GM12801 (cell line): Measurements from ENCODE around the gene SLC25A18.

ENCODE experiments used
- CTCF ChIP-seq: IDR thresholded peaks from one replicate; pipeline ENCODE4 v1.5.1; 2011; ENCODE audit warnings: control low read depth; ENCODE audit not compliant: insufficient read length; ENCODE audit errors: extremely low read depth

Gene SLC25A18

DNA sequence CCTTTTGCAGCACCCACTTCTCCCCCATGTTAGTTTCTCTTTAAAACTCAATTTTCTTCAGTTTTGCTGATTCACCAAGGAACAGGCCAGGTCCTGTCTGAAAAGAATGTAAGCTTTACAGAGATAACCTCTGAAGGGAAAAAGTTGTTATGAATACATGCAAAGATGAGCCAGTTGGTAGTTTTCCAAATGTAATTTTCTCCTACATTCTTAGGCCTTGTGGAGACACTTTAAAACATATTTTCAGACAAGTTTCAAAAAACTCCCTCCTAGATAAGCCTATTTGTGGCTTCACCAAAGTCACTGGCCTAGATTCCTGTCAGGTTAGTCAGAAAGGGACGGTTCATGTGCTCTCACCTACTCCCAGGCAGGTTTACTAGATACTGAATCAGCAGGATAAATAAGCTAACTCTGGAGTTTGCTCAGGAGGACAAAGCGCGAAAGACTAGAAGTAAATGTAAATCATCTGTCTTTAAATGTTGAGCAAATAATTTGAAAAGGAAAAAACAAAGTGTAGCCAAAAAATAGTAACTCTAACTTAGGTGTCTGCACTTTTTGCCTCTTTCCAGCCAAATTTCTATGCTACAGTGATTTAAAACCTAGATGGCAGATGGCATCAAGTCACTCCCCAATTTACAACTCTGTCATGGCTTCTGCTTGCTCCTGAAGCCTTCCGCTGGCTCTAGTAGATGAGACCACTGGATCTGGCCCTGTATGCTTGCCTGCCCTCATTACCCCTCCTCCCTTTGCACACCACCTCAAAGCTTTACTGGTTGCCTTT lies 70.1 kb downstream of the SLC25A18 start:
- no peak for TF ChIP-seq CTCF

DNA sequence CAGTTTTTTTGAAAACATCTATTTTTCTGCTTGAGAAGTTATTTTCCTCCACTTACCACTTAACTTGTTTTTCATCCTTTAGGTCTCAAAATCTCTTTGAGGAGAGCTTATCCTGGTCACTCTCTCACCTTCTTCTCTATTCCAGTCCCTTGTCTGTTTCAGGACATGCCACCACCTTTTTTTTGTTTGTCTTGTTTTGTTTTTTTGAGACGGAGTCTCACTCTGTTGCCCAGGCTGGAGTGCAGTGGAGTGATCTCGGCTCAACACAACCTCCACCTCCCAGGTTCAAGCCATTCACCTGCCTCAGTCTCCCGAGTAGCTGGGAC lies 70.7 kb downstream of the SLC25A18 start:
- no peak for TF ChIP-seq CTCF

- no peak for TF ChIP-seq CTCF
These were observed 71.4 kb downstream of the SLC25A18 start for GRCh38 chr22:17634696-17635095.

GRCh38 chr22:17637490-17638181 lies 74.3 kb downstream of the SLC25A18 start:
- TF ChIP-seq CTCF, result no peak

DNA sequence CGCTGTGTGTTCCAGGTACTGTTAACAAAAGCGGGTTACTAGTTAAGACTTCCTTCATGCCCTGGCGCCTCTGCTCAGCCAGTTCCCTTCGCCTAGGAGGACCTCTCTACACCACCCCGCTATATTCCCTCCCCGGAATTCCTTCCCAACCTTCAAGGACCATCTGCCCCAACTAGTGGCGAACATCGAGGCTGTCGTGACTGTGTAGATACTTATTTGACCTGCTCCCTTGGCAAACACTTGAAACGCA lies 74.8 kb downstream of the SLC25A18 start:
- no peak for TF ChIP-seq CTCF

- no peak for TF ChIP-seq CTCF
These were observed 75.3 kb downstream of the SLC25A18 start, which contains the start of gene BCL2L13 for GRCh38 chr22:17638432-17639246. TSS of gene BCL2L13 (plus strand) at chr22:17638757. CDS start at chr22:17655712, 16,955 bp downstream.

DNA sequence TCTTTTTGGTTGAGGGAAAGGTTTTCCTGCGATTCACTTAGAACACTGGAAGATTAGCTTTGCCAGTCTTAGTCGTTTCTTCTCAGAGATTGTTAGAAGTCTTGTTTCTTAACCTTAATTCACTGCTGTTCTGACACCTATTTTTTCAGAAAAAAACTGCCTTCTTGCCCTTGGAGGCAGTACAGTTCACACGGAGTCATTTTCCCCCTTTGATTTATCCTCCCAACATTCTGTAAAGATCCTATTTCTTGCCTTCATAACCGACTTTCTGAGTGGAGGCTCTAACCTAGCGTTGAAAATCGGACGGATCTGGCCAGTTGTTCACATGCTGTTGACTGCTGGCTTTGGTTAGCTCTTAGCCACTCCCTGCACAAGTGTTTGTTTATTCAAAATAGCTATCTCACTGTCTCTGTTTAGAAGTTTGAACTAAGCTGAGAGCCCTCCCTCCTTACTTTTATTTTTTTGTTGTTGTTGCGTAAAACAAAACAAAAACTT lies 76.0 kb downstream of the SLC25A18 start:
- no peak for TF ChIP-seq CTCF
